GM19099 (cell line): Measurements from ENCODE around the gene COL6A3.

Source experiments
- POLR2A ChIP-seq: IDR thresholded peaks from 3 replicates; pipeline ENCODE4 v1.6.1; 2011; ENCODE audit warnings: low read depth; ENCODE audit not compliant: insufficient read length; ENCODE audit errors: extremely low read depth

Gene COL6A3

GRCh38 chr2:237324405-237324831, 89.5 kb downstream of the COL6A3 start:
- no peak for TF ChIP-seq POLR2A

GRCh38 chr2:237323656-237324055, 90.3 kb downstream of the COL6A3 start:
- TF ChIP-seq POLR2A, result no peak

DNA sequence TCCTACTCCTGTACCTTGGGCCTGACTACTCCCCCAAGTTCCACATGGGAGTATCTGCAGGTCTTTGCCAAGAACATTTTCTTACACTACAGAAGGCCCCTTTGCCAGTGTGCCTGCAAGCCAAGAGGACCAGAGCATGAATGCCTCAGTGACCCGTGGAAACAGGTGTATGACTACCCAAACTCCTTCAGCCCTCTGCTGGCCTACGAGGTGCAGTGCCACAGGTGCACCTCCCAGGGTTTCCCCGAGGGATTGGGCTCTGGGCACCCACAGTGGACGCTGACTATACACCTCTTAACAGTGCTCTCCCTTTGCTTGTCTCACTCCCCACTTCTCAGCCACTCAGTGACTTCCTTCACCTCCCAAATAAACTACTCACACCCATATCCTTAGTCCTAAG, 91.4 kb downstream of the COL6A3 start:
- TF ChIP-seq POLR2A, result no peak

DNA sequence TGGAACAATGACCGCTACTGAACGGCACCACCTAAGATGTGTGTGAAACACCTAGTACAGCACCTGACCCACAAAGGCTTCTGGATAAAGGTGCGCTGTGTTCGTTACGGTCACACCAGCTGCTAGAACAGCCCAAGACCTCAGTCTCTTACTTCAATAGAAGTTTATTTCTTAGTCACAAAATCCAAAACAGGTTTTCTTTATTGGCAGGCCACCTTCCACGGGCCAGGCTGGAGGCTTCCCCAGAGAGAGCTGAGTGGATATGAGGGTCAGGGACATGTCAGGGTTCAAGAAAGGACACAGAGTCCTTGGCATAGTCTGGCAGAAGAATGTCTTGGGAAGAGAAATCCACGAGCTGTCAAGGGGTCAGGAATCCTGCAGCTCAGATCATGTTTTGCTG, 92.2 kb downstream of the COL6A3 start:
- no peak for TF ChIP-seq POLR2A

- TF ChIP-seq POLR2A, result no peak
These were observed 93.0 kb downstream of the COL6A3 start for GRCh38 chr2:237320801-237321560.

DNA sequence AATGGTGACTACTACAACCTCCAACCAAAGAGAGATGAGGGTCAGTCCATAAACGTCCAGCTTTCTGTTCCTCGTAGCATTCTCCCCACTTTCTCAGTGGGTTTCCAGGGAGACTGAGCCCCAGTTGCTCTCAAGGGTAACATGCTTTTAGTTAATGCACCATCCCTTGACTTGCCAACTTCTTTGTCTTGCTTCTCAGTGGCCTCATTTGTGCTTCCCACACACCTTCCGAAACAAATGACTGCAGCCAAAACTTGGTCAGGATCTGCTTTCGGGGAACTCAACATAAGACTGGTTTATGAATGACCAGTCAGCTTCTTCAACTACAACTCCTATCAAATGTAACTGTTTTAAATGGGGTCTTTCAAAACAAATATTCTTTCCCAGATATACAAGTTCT, 94.1 kb downstream of the COL6A3 start:
- no peak for TF ChIP-seq POLR2A

GRCh38 chr2:237319086-237319820, 94.7 kb downstream of the COL6A3 start:
- TF ChIP-seq POLR2A, result no peak

DNA sequence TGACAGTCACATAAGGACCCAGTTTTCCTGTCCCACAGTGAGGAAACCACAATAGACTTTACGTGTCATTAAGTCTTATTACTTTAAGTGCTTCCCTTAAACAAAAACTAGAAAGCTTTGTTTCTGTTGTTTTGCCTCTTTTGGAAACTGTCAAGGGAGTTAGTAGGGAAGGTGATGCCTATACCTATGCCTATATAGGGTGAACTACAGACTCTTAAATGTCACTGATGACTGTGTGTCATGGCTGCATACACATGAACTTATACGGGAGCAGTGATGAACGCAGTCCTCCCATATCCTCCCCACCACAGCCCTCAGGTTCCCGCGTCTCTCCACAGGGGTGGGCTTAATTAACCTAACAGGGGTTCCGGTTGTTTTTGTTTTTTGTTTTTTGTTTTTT, 97.6 kb downstream of the COL6A3 start:
- no peak for TF ChIP-seq POLR2A

DNA sequence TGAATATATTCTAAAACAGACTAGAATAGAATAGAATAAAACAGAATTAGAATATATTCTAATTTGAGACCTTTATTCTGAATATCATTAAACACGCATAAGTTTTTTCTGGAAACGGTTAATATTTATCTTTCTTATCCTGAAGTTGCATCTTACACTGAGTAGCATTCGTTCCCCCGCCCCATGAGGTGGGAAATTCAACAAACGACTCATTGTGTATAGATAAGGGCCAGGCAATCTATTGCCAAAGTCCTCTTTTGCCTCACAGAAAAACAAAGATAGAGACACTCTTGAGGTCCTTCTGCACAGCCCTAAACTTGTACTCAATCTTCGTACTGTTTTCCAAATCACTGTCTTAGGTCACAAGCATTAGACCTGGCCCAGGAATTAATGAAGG, 98.1 kb downstream of the COL6A3 start:
- TF ChIP-seq POLR2A, result no peak

DNA sequence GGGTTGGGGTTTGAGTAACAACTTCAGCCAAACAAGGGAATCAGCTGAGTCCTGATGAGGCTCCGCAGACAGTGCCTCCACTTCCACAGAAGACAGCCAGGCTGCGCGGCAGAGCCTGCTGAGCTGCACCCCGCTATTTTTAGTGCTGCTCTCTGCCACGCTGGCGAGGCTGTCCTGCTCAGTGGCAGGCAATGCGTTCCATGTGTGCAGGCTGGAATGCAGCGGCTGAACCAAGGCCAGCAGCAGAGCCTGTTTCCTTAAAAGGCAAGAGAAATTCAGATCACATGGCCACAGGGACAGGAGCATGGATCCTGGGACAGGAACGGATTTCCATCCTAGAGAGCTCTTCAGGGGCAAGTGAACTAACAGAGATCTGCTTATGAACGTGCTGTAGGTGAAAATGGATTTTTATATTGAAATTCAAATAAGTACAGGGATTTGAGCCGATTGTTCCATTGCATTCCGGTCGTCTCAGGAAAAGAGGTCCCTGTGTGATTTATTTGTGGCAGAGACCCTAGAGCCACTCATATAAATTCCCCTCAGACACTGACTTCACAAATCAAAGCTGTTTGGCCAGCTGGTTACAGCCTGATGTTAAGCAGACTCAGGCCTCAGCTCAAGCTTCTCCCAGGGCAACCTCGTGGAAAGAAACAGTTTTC, 98.7 kb downstream of the COL6A3 start:
- TF ChIP-seq POLR2A, result no peak

- TF ChIP-seq POLR2A, result no peak
These were observed 99.3 kb downstream of the COL6A3 start for GRCh38 chr2:237314681-237315080.

DNA sequence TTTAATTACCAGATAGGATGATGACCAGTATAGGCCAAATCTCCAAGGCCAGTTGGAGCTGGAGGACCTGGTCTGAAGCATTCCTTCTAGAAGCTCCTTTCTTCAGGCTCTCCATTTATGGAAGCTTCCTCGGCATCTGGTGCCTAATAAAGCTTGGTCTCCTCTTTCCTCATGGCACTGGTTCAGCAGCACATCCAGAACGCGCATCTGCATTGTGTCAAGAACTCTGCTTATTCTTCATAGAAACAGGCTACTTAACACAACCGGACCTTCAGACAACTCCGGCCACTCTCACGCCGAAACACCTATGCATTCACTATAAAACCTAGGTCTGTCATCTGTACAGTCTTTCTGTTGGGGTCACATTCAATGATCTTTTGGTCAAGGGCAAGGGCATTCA, 99.8 kb downstream of the COL6A3 start:
- TF ChIP-seq POLR2A, result no peak

- TF ChIP-seq POLR2A, result no peak
These were observed 101.8 kb downstream of the COL6A3 start for GRCh38 chr2:237312021-237312755.

DNA sequence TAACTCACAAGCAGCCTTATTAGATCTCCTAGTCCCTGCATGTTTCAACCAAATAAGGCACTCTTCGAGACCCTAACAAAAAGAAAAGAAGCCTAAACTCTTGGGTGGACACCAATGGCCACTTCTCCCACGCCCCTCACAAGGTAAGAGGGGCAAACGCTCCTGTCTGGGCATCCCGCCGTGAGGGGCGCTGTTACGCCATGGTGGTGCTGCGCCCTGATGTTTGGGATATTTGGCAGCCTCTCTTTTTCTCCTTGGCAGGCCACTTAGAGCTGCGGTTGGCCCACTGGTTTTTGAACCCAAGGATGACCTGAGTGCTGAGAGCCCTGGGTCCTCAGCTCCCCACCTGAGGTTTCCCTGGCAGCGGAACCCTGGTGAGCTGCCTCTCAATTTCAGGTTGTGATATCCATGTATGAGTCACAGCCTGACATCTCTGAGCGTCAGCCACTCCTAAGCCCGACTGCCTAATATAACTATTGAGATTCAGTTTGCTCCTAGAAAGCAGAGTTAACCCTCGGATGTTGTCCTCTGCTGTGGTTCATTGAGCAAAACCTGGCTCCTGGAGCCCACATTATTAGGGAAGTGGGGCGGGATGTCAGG, 103.3 kb downstream of the COL6A3 start:
- TF ChIP-seq POLR2A, result no peak

GRCh38 chr2:237309416-237309815, 104.5 kb downstream of the COL6A3 start:
- TF ChIP-seq POLR2A, result no peak
